K562 (cell line): ENCODE data around the gene HELZ. TPM values are rescaled to one million over a fixed set of nuclear protein-coding genes. Genes with fewer than 3 reads are reported as not detected.
A peak's percentile ranks its signal among the peaks of the same experiment; 100 is the strongest.

Source experiments
- DIDO1 ChIP-seq: fragments of 450-650 bp; IDR thresholded peaks from 2 replicates; pipeline ENCODE4 v1.6.1; 2016; ENCODE audit warnings: low read depth, missing biosample characterization, missing genetic modification characterization
- FOXP1 ChIP-seq: sonication (generic); formaldehyde crosslinking; IDR thresholded peaks from 2 replicates; pipeline ENCODE4 v1.8.0; 2022; ENCODE audit warnings: mild to moderate bottlenecking, missing genetic modification reagents
- HMG20B ChIP-seq: fragments of 250-450 bp; sonication (Bioruptor Pico); IDR thresholded peaks from 2 replicates; pipeline ENCODE4 v1.5.0; 2021; ENCODE audit warnings: mild to moderate bottlenecking
- KLF10 ChIP-seq: fragments of 250-450 bp; sonication (Bioruptor Pico); IDR thresholded peaks from 2 replicates; pipeline ENCODE4 v1.6.1; 2021; ENCODE audit warnings: matching md5 sums
- KLF13 ChIP-seq: fragments of 450-650 bp; IDR thresholded peaks from 2 replicates; pipeline ENCODE4 v1.6.1; 2016; ENCODE audit warnings: missing genetic modification characterization, low read depth, mild to moderate bottlenecking, missing compliant biosample characterization, moderate library complexity, borderline replicate concordance
- NR2C1 ChIP-seq, 2 experiments: fragments of 450-650 bp; IDR thresholded peaks; 2 replicates each; pipeline ENCODE4 v1.6.1; 2017; ENCODE audit warnings: mild to moderate bottlenecking in 2 of 2, antibody characterized with exemption in 1 of 2, inconsistent platforms in 1 of 2, missing compliant biosample characterization in 1 of 2, missing genetic modification characterization in 1 of 2
- NR2F6 ChIP-seq: fragments of 450-650 bp; formaldehyde crosslinking; IDR thresholded peaks from 2 replicates; pipeline ENCODE4 v1.4.0; 2020; ENCODE audit warnings: mild to moderate bottlenecking
- SMARCA4 ChIP-seq: fragments of 450-650 bp; IDR thresholded peaks from 2 replicates; pipeline ENCODE4 v1.6.1; 2016
- USF1 ChIP-seq: sonication (generic); formaldehyde crosslinking; IDR thresholded peaks from 2 replicates; pipeline ENCODE4 v1.9.0; 2022; ENCODE audit warnings: mild to moderate bottlenecking, missing genetic modification reagents
- ZHX1 ChIP-seq: fragments of 150-350 bp; conservative IDR thresholded peaks from 2 replicates; pipeline ENCODE4 v1.6.1; 2014; ENCODE audit warnings: low read length
- ZNF121 ChIP-seq: sonication (generic); formaldehyde crosslinking; conservative IDR thresholded peaks from 2 replicates; pipeline ENCODE4 v1.8.0; 2022; ENCODE audit warnings: missing genetic modification reagents
- ZNF263 ChIP-seq: sonication (generic); formaldehyde crosslinking; IDR thresholded peaks from 2 replicates; pipeline ENCODE4 v1.8.0; 2022; ENCODE audit warnings: mild to moderate bottlenecking, missing genetic modification reagents, borderline replicate concordance
- polyA plus RNA-seq, 8 experiments: library from polyadenylated mRNA; depleted of rRNA in 4 of 8; stranded (reverse) in 5 of 8; unstranded in 3 of 8; fragments of >200 nt; fragmentation: Nextera tagmentation in 2 of 8; fragmentation: Illumina TruSeq in 1 of 8; extraction: Ambion mirVana in 2 of 8; extraction: Trizol in 1 of 8; gene quantifications; 2 replicates each; pipeline versions ENCODE4 v1.2.1 to v1.2.3, GENCODE V29; 2011 to 2014; ENCODE audit warnings: inconsistent platforms in 1 of 8, missing spikeins in 1 of 8
- total RNA-seq, 7 experiments: library from RNA; depleted of rRNA in 6 of 7; stranded (reverse); fragments of >200 nt in 6 of 7; fragmentation: Illumina TruSeq in 2 of 7; extraction: Trizol in 2 of 7; gene quantifications; 2 replicates each; pipeline versions ENCODE4 v1.2.1 to v1.2.3, GENCODE V29; 2011 to 2021; ENCODE audit warnings: low replicate concordance in 1 of 7
- TF ChIP-seq, protein P1 (sequence below), 2 experiments: fragments of 450-650 bp in 1 of 2; sonication (generic) in 1 of 2; formaldehyde crosslinking in 1 of 2; IDR thresholded peaks; 2 replicates each; pipeline versions ENCODE4 v1.7.1 to v1.9.0; 2016 to 2022; ENCODE audit warnings: inconsistent platforms in 1 of 2, mild to moderate bottlenecking in 1 of 2, missing genetic modification reagents in 1 of 2

Gene HELZ
- total and polyA plus RNA-seq, 9 of the 15 experiments (the other 6 are each of a cell fraction or from before 2014, with no cell fraction given), result 5.2 to 39.8 (median 17.3) TPM

DNA sequence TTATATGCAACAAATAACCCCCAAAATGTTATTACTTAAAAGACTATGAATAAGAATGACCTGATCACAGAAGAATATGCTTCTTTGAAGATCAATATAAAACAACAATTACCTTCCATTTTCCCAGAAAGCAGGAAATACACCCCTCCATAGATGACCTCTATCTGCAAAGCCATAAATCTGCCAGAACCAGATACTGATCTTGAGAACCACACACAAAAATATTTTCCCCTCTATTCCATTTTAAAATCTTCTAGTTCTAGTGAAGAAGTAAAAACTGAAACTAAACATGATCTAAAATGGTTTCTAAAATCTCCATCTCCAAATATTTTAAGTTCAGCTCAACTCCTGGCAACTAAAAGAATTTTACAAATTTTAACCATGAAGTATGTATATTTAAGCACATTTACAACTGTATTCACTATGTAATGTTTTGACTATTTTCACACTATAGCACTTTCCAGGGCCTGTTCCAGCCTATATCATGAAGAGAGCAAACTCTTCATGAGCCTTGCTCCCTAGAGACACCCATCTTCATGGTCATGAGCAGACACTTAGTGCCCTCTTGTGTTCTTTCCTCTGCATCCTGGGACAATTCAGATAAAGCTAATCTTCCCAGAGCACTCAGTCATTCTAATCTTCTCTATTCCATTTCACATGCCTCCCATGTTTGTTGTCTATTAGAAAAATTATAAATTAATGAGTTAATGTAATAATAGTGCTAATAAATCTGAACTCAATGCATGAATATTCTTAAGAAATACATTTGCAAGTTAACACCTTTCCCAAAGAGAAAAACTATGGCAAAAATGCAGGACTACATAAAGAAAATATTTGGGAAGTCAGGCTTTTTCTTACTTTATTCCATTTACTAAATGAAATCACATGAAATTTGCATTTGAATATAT, 87.0 kb downstream of the HELZ start (continued):
- no peak for TF ChIP-seq USF1
- TF ChIP-seq HMG20B (CRISPR knock-in tag), result no peak
- no peak for TF ChIP-seq ZHX1
- no peak for TF ChIP-seq NR2C1 (IDR thresholded peaks at IDR 0.05)
- TF ChIP-seq NR2C1 (tag; IDR thresholded peaks at IDR 0.05), result no peak
- TF ChIP-seq KLF13, result no peak
- TF ChIP-seq, protein P1, sequence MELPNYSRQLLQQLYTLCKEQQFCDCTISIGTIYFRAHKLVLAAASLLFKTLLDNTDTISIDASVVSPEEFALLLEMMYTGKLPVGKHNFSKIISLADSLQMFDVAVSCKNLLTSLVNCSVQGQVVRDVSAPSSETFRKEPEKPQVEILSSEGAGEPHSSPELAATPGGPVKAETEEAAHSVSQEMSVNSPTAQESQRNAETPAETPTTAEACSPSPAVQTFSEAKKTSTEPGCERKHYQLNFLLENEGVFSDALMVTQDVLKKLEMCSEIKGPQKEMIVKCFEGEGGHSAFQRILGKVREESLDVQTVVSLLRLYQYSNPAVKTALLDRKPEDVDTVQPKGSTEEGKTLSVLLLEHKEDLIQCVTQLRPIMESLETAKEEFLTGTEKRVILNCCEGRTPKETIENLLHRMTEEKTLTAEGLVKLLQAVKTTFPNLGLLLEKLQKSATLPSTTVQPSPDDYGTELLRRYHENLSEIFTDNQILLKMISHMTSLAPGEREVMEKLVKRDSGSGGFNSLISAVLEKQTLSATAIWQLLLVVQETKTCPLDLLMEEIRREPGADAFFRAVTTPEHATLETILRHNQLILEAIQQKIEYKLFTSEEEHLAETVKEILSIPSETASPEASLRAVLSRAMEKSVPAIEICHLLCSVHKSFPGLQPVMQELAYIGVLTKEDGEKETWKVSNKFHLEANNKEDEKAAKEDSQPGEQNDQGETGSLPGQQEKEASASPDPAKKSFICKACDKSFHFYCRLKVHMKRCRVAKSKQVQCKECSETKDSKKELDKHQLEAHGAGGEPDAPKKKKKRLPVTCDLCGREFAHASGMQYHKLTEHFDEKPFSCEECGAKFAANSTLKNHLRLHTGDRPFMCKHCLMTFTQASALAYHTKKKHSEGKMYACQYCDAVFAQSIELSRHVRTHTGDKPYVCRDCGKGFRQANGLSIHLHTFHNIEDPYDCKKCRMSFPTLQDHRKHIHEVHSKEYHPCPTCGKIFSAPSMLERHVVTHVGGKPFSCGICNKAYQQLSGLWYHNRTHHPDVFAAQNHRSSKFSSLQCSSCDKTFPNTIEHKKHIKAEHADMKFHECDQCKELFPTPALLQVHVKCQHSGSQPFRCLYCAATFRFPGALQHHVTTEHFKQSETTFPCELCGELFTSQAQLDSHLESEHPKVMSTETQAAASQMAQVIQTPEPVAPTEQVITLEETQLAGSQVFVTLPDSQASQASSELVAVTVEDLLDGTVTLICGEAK (IDR thresholded peaks at IDR 0.05), result no peak
- TF ChIP-seq, protein P1 (CRISPR knock-in tag; IDR thresholded peaks at IDR 0.05), result no peak
- no peak for TF ChIP-seq ZNF121 (CRISPR knock-in tag)
- no peak for TF ChIP-seq DIDO1 (tag)
- no peak for TF ChIP-seq ZNF263 (CRISPR knock-in tag)
- no peak for TF ChIP-seq NR2F6
- no peak for TF ChIP-seq FOXP1
- TF ChIP-seq KLF10 (CRISPR knock-in tag), result no peak
- peak; percentile 55; the same call in 1 of the 2 replicates for TF ChIP-seq SMARCA4
